IPS DF 19.7 (cell line): Measurements from ENCODE around the gene ST6GALNAC4.

ENCODE experiments used
- DNase-seq: peaks from one replicate; pipeline ENCODE4 v3.0.0-alpha.2; 2013; ENCODE audit warnings: low read depth, low spot score

Gene ST6GALNAC4

GRCh38 chr9:127947841-127948710, 31.2 kb upstream of the ST6GALNAC4 start:
- DNase-seq, result no peak

- no peak for DNase-seq
Observed at GRCh38 chr9:127946728-127947127, 29.9 kb upstream of the ST6GALNAC4 start.

GRCh38 chr9:127945942-127946341, 29.1 kb upstream of the ST6GALNAC4 start:
- no peak for DNase-seq

GRCh38 chr9:127945338-127945737, 28.5 kb upstream of the ST6GALNAC4 start:
- no peak for DNase-seq

- no peak for DNase-seq
Observed at GRCh38 chr9:127944586-127945218, 27.9 kb upstream of the ST6GALNAC4 start.

GRCh38 chr9:127943731-127944144, 26.9 kb upstream of the ST6GALNAC4 start:
- DNase-seq, result peak; percentile 63

- DNase-seq, result no peak
Observed at GRCh38 chr9:127943011-127943662, 26.3 kb upstream of the ST6GALNAC4 start.

- DNase-seq, result no peak
Observed at GRCh38 chr9:127942216-127943010, 25.6 kb upstream of the ST6GALNAC4 start.

GRCh38 chr9:127941961-127942215, 25.0 kb upstream of the ST6GALNAC4 start:
- DNase-seq, result no peak

- no peak for DNase-seq
Observed at GRCh38 chr9:127941062-127941960, 24.5 kb upstream of the ST6GALNAC4 start.

- DNase-seq, result no peak
Observed at GRCh38 chr9:127940593-127940992, 23.8 kb upstream of the ST6GALNAC4 start.

- no peak for DNase-seq
Observed at GRCh38 chr9:127938298-127938690, 21.5 kb upstream of the ST6GALNAC4 start.

- peak; percentile 74 for DNase-seq
Observed at GRCh38 chr9:127937388-127938297, 20.8 kb upstream of the ST6GALNAC4 start, which contains the start of gene DPM2. Gene DPM2, minus strand, starts transcription at chr9:127937854. Its CDS starts 34 bp downstream, at chr9:127937820.

GRCh38 chr9:127937056-127937387, 20.2 kb upstream of the ST6GALNAC4 start:
- DNase-seq, result no peak

GRCh38 chr9:127936347-127936852, 19.6 kb upstream of the ST6GALNAC4 start:
- no peak for DNase-seq

- no peak for DNase-seq
Observed at GRCh38 chr9:127935765-127936221, 19.0 kb upstream of the ST6GALNAC4 start.

- DNase-seq, result no peak
Observed at GRCh38 chr9:127934986-127935385, 18.1 kb upstream of the ST6GALNAC4 start.

- no peak for DNase-seq
Observed at GRCh38 chr9:127934248-127934647, 17.4 kb upstream of the ST6GALNAC4 start.

- DNase-seq, result no peak
Observed at GRCh38 chr9:127931092-127931881, 14.4 kb upstream of the ST6GALNAC4 start.
